Neural progenitor cell (in vitro differentiated cells): ENCODE data around the gene IFITM10.

Experiments
- EZH2 ChIP-seq: fragments of 200-600 bp; sonication (generic); IDR thresholded peaks from 2 replicates; pipeline ENCODE4 v1.6.1; 2017; ENCODE audit warnings: antibody characterized with exemption, mild to moderate bottlenecking, moderate library complexity
- EZH2phosphoT487 ChIP-seq: fragments of 200-600 bp; sonication (generic); IDR thresholded peaks from 2 replicates; pipeline ENCODE4 v1.6.1; 2017; ENCODE audit warnings: antibody characterized with exemption
- TF ChIP-seq, protein P1 (sequence below): fragments of 200-600 bp; sonication (generic); IDR thresholded peaks from 2 replicates; pipeline ENCODE4 v1.5.1; 2017; ENCODE audit warnings: antibody characterized with exemption, mild to moderate bottlenecking

DNA sequence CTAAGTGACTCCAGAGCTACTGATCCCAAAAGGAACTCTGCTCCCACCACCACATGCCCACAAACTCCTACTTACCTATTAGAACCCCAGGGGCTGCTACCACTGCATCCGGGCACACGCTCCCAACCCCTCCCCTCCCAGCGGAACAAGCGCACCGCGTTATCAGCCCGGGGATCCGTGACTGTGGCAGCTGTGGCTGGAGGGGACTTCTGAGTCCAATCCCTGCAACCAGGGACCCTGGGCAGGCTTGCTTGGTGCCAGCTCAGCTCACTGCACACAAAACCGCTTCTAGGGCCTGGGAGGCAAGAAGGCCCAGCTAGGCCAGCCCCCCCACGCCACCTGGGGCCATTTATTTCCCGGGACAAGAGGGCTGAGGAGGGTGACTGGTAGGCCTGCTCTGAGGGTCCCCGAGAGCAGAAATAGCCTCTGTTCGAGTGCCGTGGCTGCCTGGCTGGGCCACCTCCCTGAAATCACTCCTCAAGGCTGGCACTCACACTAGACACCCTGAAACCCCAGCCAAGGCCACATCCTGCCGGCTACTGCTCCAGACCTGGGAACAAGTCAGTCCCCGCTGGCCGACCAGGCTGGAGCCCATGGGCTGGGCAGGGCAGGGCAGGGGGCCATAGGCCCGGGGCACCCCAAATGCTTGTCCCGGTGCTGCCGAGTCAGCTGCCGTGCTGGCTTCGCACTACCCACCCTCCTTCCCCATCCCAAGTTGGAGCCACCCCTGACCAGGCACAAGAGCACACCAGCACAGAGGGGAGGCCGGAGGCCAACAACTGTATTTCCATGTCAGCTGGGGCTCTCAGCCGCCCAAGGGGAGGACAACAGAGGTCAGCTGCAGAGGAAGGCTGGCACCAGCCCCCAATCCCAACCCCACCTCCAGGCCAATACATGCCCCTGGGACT is 1.9 kb upstream of the IFITM10 start:
- TF ChIP-seq, protein P1, sequence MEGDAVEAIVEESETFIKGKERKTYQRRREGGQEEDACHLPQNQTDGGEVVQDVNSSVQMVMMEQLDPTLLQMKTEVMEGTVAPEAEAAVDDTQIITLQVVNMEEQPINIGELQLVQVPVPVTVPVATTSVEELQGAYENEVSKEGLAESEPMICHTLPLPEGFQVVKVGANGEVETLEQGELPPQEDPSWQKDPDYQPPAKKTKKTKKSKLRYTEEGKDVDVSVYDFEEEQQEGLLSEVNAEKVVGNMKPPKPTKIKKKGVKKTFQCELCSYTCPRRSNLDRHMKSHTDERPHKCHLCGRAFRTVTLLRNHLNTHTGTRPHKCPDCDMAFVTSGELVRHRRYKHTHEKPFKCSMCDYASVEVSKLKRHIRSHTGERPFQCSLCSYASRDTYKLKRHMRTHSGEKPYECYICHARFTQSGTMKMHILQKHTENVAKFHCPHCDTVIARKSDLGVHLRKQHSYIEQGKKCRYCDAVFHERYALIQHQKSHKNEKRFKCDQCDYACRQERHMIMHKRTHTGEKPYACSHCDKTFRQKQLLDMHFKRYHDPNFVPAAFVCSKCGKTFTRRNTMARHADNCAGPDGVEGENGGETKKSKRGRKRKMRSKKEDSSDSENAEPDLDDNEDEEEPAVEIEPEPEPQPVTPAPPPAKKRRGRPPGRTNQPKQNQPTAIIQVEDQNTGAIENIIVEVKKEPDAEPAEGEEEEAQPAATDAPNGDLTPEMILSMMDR, result no peak
- TF ChIP-seq EZH2 (no peak), EZH2phosphoT487 (no peak)
